Smooth muscle cell (in vitro differentiated cells): ENCODE results near the gene PPP3CB. TPM values are rescaled to one million over a fixed set of nuclear protein-coding genes. Genes with fewer than 3 reads are reported as not detected.

Source experiments
- DNase-seq: peaks from one replicate; lab custom pipeline; 2025; ENCODE audit not compliant: unreplicated experiment; lab: John Stamatoyannopoulos, UW
- H2AFZ ChIP-seq: fragments of 200-600 bp; sonication (generic); 2 replicates; pipeline ENCODE4 v1.6.0; 2016; ENCODE audit warnings: antibody characterized with exemption, low read depth, mild to moderate bottlenecking
- H3F3A ChIP-seq: fragments of 200-600 bp; sonication (generic); 2 replicates; pipeline ENCODE4 v1.6.0; 2017; ENCODE audit warnings: antibody characterized with exemption, low read depth
- H3K27ac ChIP-seq: fragments of 200-600 bp; sonication (generic); 2 replicates; pipeline ENCODE4 v1.5.1; 2016; ENCODE audit warnings: low read depth, mild to moderate bottlenecking
- H3K27me3 ChIP-seq: fragments of 200-600 bp; sonication (generic); 2 replicates; pipeline ENCODE4 v1.6.1; 2016; ENCODE audit warnings: low read depth, mild to moderate bottlenecking
- H3K36me3 ChIP-seq: fragments of 200-600 bp; sonication (generic); 2 replicates; pipeline ENCODE4 v1.5.1; 2016; ENCODE audit warnings: low read depth
- H3K4me1 ChIP-seq: fragments of 200-600 bp; sonication (generic); 2 replicates; pipeline ENCODE4 v1.5.1; 2016; ENCODE audit warnings: low read depth
- H3K4me2 ChIP-seq: fragments of 200-600 bp; sonication (generic); 2 replicates; pipeline ENCODE4 v1.6.0; 2016; ENCODE audit warnings: mild to moderate bottlenecking
- H3K4me3 ChIP-seq: fragments of 200-600 bp; sonication (generic); 2 replicates; pipeline ENCODE4 v1.5.1; 2016; ENCODE audit warnings: mild to moderate bottlenecking
- H3K79me2 ChIP-seq: fragments of 200-600 bp; sonication (generic); 2 replicates; pipeline ENCODE4 v1.6.0; 2016; ENCODE audit warnings: low read depth, mild to moderate bottlenecking
- H3K9ac ChIP-seq: fragments of 200-600 bp; sonication (generic); 2 replicates; pipeline ENCODE4 v1.6.0; 2016; ENCODE audit warnings: low read depth
- H3K9me3 ChIP-seq: fragments of 200-600 bp; sonication (generic); replicated peaks from 2 replicates; pipeline ENCODE4 v1.5.1; 2016; ENCODE audit warnings: low read depth
- H4K20me1 ChIP-seq: fragments of 200-600 bp; sonication (generic); 2 replicates; pipeline ENCODE4 v1.6.0; 2016; ENCODE audit warnings: low read depth
- WGBS: methylation state at CpG from one replicate; pipeline ENCODE4 v1.1.7; 2016; ENCODE audit warnings: low lambda C conversion rate; 5-methylcytosine and 5-hydroxymethylcytosine counted together
- polyA plus RNA-seq: library from polyadenylated mRNA; unstranded; fragments of >200 nt; fragmentation: Nextera tagmentation; extraction: Ambion mirVana; gene quantifications from 2 replicates; pipeline ENCODE4 v1.2.1, GENCODE V29; 2016
- total RNA-seq: library from RNA; depleted of rRNA; stranded (reverse); fragments of >200 nt; gene quantifications from 2 replicates; pipeline ENCODE4 v1.2.3, GENCODE V29; 2014
- TF ChIP-seq, protein P1 (sequence below): fragments of 200-600 bp; sonication (generic); IDR thresholded peaks from 2 replicates; pipeline ENCODE4 v1.5.1; 2017; ENCODE audit warnings: borderline replicate concordance, mild to moderate bottlenecking, antibody characterized with exemption; ENCODE audit not compliant: insufficient read depth, poor library complexity, severe bottlenecking

Gene PPP3CB
- total and polyA plus RNA-seq, 2 experiments from 2014 or later = 14.9 to 61.9 TPM

DNA sequence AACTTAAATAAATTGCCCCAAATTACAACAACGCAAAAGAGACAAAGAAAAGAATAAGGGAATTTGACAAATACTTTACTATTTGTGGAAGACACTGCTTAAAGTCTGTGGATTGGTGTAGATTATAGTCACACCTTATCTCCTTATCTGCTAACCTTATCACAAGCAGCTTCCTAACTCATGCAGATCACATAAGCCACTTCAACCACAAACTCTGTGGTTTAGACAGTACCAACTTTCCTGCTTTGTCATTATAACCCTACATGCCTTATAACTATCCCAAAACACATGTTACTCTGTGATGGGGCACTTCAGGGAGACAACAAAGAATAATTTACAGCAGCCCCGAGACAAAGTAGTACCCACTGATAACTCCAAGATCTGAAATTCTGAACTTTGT is 41.5 kb upstream of the PPP3CB start:
- H3K4me1 ChIP-seq = no peaks in the 10 kb centered on the region
- no peaks in the 10 kb centered on the region for H3F3A ChIP-seq
- TF ChIP-seq, protein P1, sequence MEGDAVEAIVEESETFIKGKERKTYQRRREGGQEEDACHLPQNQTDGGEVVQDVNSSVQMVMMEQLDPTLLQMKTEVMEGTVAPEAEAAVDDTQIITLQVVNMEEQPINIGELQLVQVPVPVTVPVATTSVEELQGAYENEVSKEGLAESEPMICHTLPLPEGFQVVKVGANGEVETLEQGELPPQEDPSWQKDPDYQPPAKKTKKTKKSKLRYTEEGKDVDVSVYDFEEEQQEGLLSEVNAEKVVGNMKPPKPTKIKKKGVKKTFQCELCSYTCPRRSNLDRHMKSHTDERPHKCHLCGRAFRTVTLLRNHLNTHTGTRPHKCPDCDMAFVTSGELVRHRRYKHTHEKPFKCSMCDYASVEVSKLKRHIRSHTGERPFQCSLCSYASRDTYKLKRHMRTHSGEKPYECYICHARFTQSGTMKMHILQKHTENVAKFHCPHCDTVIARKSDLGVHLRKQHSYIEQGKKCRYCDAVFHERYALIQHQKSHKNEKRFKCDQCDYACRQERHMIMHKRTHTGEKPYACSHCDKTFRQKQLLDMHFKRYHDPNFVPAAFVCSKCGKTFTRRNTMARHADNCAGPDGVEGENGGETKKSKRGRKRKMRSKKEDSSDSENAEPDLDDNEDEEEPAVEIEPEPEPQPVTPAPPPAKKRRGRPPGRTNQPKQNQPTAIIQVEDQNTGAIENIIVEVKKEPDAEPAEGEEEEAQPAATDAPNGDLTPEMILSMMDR = no peak
- no peak for DNase-seq
- WGBS = 91% methylated on average over 2 of the region's 2 CpGs
- no peaks in the 10 kb centered on the region for H3K79me2 ChIP-seq
- H3K9ac ChIP-seq = no peak overlapping the region
- H3K4me2 ChIP-seq = no peak overlapping the region
- no peak overlapping the region for H2AFZ ChIP-seq
- no peaks in the 10 kb centered on the region for H4K20me1 ChIP-seq
- H3K9me3 ChIP-seq = no peaks in the 10 kb centered on the region
- H3K27me3 ChIP-seq = no peaks in the 10 kb centered on the region
- no peak overlapping the region for H3K27ac ChIP-seq
- no peak overlapping the region for H3K4me3 ChIP-seq
- H3K36me3 ChIP-seq = no peaks in the 10 kb centered on the region

DNA sequence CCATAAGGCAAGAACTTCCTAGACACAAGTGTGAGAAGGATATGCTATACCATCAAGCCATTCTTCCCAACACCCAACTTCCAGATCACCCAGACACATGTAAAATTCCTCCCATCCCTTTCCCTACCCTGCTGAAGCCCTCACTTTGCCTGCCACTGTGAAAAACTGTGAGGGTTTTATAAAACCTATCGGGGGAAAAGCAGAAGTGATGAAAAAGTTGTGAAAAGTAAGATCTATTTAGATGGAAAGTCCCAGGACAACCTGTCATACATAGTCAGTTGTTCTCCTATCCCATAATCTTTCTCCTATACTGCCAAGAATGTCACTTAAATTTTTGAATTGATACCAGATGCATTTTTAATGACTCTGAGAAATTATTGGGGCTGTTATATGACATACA is 39.0 kb upstream of the PPP3CB start:
- H3K9ac ChIP-seq = no peak overlapping the region
- TF ChIP-seq, protein P1 = no peak
- H3K4me3 ChIP-seq = no peak overlapping the region
- H2AFZ ChIP-seq = no peak overlapping the region
- H4K20me1 ChIP-seq = no peaks in the 10 kb centered on the region
- WGBS = 96% methylated on average over 1 of the region's 1 CpG
- H3K4me2 ChIP-seq = no peak overlapping the region
- H3K4me1 ChIP-seq = no peaks in the 10 kb centered on the region
- no peak overlapping the region for H3K27ac ChIP-seq
- no peak for DNase-seq
- H3K27me3 ChIP-seq = no peaks in the 10 kb centered on the region
- no peaks in the 10 kb centered on the region for H3K9me3 ChIP-seq
- H3K36me3 ChIP-seq = no peaks in the 10 kb centered on the region
- no peaks in the 10 kb centered on the region for H3F3A ChIP-seq
- no peaks in the 10 kb centered on the region for H3K79me2 ChIP-seq

DNA sequence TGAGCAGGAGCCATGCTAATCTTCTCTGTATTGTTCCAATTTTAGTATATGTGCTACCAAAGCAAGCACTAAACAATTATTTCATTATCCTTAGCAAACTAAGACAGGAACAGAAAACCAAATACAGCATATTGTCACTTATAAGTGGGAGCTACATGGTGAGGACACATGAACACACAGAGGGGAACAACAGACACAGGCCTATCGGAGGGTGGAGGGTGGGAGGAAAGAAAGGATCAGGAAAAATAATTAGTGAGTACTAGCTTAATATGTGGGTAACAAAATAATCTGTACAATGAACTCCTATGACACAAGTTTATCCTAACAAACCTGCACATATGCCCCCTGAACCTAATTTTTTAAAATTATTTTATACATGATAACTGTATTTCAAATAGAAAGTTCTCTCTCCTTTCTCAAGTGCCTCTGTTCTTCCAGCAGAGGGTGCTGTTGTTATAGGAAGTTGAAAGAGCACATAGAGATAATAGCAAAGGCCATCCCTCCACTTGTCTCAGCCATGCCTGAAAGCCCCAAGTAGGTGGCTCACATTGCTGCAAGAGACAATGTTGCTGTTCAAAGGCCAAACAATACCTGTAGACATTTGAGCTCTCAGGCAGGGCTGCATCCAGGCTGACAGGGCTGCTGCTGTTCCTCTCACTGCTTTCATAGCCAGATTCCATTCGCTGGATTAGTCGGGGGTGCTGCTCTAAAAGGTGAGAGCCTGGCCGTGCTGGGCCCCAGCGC is 33.4 kb upstream of the PPP3CB start:
- TF ChIP-seq, protein P1 = peak; percentile 91
- Histone ChIP-seq H3K27ac (no peak overlapping the region), H3K9me3 (no peaks in the 10 kb centered on the region), H3K27me3 (no peaks in the 10 kb centered on the region), H3K4me2 (no peak overlapping the region), H2AFZ (no peak overlapping the region), H3K36me3 (no peaks in the 10 kb centered on the region), H4K20me1 (no peaks in the 10 kb centered on the region), H3F3A (no peaks in the 10 kb centered on the region), H3K4me1 (no peaks in the 10 kb centered on the region), H3K4me3 (no peak overlapping the region), H3K9ac (no peak overlapping the region), H3K79me2 (no peaks in the 10 kb centered on the region)
- WGBS = 88% methylated on average over 5 of the region's 5 CpGs
- no peak for DNase-seq

DNA sequence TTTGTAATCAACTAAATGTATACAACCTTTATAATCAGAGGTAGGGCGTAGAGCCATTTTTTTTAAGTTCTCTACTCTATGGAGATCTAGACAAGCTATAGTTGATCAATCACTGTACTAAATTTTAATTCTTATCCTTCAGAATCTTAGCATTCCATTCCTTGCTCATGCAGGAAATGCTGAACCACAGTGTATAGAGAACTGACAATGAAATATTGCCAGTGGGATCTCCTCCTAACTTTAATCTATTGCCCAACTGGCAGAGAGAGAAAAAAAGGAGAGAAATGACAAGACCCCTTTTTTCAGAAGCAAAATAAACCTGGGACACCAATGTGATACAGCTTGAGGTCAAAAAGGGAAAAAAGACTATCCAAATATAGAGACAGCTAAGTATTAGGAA is 26.4 kb upstream of the PPP3CB start:
- H3K79me2 ChIP-seq = no peaks in the 10 kb centered on the region
- no peaks in the 10 kb centered on the region for H3F3A ChIP-seq
- no peak overlapping the region for H3K4me3 ChIP-seq
- no peak overlapping the region for H3K4me2 ChIP-seq
- H2AFZ ChIP-seq = no peak overlapping the region
- H3K4me1 ChIP-seq = no peaks in the 10 kb centered on the region
- H3K27me3 ChIP-seq = no peaks in the 10 kb centered on the region
- H3K9ac ChIP-seq = no peak overlapping the region
- no peaks in the 10 kb centered on the region for H3K9me3 ChIP-seq
- H3K36me3 ChIP-seq = no peaks in the 10 kb centered on the region
- DNase-seq = no peak
- TF ChIP-seq, protein P1 = no peak
- no peak overlapping the region for H3K27ac ChIP-seq
- no peaks in the 10 kb centered on the region for H4K20me1 ChIP-seq
- WGBS = 100% methylated on average over 1 of the region's 1 CpG
